Large intestine (tissue), 3 donors: ENCODE data around the gene MYL10. TPM values are rescaled to one million over a fixed set of nuclear protein-coding genes. Genes with fewer than 3 reads are reported as not detected.

Source experiments
- DNase-seq, 2 donors: peaks; one replicate each; pipeline versions ENCODE4 v3.0.0 to v3.0.0-alpha.2; 2013
- H3K27ac ChIP-seq: one replicate; pipeline ENCODE4 v1.5.1; 2013; ENCODE audit warnings: low read length
- H3K27me3 ChIP-seq: 2 replicates; pipeline ENCODE4 v1.6.1; 2013; ENCODE audit warnings: low read length; ENCODE audit not compliant: control insufficient read depth, insufficient read depth
- H3K36me3 ChIP-seq: 2 replicates; pipeline ENCODE4 v1.6.1; 2013; ENCODE audit warnings: low read length; ENCODE audit not compliant: control insufficient read depth, insufficient read depth
- H3K4me1 ChIP-seq: one replicate; pipeline ENCODE4 v1.6.1; 2013; ENCODE audit warnings: low read length; ENCODE audit not compliant: control insufficient read depth, insufficient read depth
- H3K4me3 ChIP-seq: one replicate; pipeline ENCODE4 v1.5.1; 2013; ENCODE audit warnings: low read length
- H3K9me3 ChIP-seq: one replicate; pipeline ENCODE4 v1.6.1; 2013; ENCODE audit warnings: mild to moderate bottlenecking, low read depth, low read length, moderate library complexity; ENCODE audit not compliant: control insufficient read depth
- WGBS: methylation state at CpG from one replicate; pipeline ENCODE4 v1.1.5; 2013; ENCODE audit warnings: low lambda C conversion rate; ENCODE audit not compliant: insufficient coverage; 5-methylcytosine and 5-hydroxymethylcytosine counted together
- polyA plus RNA-seq: library from polyadenylated mRNA; unstranded; fragments of 120-200 nt; gene quantifications from one replicate; pipeline ENCODE4 v1.2.1, GENCODE V29; 2013

The MYL10 gene
- polyA plus RNA-seq, 1 donor, result not detected

DNA sequence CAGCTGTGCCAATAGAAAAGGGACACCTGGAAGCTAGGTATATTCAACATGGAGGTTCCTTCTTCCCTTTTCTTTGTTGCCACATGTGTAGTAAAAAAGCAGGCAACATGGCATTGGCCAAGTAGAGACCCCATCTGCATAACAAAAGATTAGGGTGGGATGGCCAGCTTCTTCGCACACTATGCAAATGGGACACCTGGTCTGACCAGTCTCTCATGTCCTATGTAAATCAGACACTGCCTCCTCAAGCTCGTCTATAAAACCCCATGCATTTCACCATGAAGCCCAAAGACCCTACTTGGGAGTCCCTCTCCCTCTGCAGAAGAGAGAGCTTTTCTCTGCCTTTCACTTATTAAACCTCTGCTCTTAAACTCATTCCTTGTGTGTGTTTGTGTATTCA lies 53.9 kb downstream of the MYL10 start:
- Histone ChIP-seq H3K27ac (no peak overlapping the region), H3K4me1 (no peaks in the 10 kb centered on the region), H3K27me3 (no peaks in the 10 kb centered on the region), H3K36me3 (no peaks in the 10 kb centered on the region), H3K9me3 (peaks cover 3% of the 10 kb centered on the region), H3K4me3 (no peak overlapping the region)
- DNase-seq, result no peak
- WGBS, result no CpG with 5 or more reads among the region's 2 CpGs

GRCh38 chr7:101572156-101572555 lies 56.9 kb downstream of the MYL10 start:
- 100% methylated on average over 1 of the region's 2 CpGs for WGBS
- no peak for DNase-seq
- no peaks in the 10 kb centered on the region for H3K4me1 ChIP-seq
- H3K27me3 ChIP-seq, result no peaks in the 10 kb centered on the region
- no peaks in the 10 kb centered on the region for H3K36me3 ChIP-seq
- peaks cover 3% of the 10 kb centered on the region for H3K9me3 ChIP-seq
- no peak overlapping the region for H3K4me3 ChIP-seq
- H3K27ac ChIP-seq, result no peak overlapping the region

DNA sequence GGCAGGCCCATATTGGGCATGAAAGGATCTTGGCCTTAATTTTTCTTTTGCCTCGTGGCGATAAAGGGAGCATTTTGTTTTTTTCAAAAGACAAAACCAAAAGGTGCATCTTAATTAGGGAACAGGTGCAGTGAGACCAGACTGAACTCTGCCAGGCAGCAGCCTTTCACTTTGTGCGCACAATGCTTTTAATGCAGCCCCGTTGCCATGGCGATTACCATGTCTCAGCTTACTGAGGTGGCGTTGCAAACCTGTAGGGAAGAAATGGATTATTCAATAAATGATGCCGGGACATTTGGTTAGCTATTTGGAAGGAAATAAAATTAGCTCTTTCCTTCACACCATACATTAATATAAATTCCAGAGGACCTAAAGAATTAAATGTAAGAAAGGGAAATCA lies 61.9 kb downstream of the MYL10 start:
- no peak overlapping the region for H3K27ac ChIP-seq
- no peaks in the 10 kb centered on the region for H3K9me3 ChIP-seq
- no peak overlapping the region for H3K4me3 ChIP-seq
- 100% methylated on average over 1 of the region's 7 CpGs for WGBS
- no peaks in the 10 kb centered on the region for H3K36me3 ChIP-seq
- no peak for DNase-seq
- H3K4me1 ChIP-seq, result no peaks in the 10 kb centered on the region
- no peaks in the 10 kb centered on the region for H3K27me3 ChIP-seq

GRCh38 chr7:101565601-101566209 lies 63.4 kb downstream of the MYL10 start:
- H3K4me1 ChIP-seq, result no peaks in the 10 kb centered on the region
- H3K27ac ChIP-seq, result no peak overlapping the region
- H3K27me3 ChIP-seq, result no peaks in the 10 kb centered on the region
- no peak overlapping the region for H3K4me3 ChIP-seq
- DNase-seq, result no peak
- WGBS, result 88% methylated on average over 3 of the region's 8 CpGs
- no peaks in the 10 kb centered on the region for H3K36me3 ChIP-seq
- no peaks in the 10 kb centered on the region for H3K9me3 ChIP-seq

GRCh38 chr7:101564778-101565211 lies 64.3 kb downstream of the MYL10 start:
- no peaks in the 10 kb centered on the region for H3K27me3 ChIP-seq
- no peaks in the 10 kb centered on the region for H3K36me3 ChIP-seq
- H3K9me3 ChIP-seq, result no peaks in the 10 kb centered on the region
- H3K4me1 ChIP-seq, result no peaks in the 10 kb centered on the region
- H3K4me3 ChIP-seq, result no peak overlapping the region
- no peak overlapping the region for H3K27ac ChIP-seq
- WGBS, result no CpG with 5 or more reads among the region's 16 CpGs
- peak in 1 of 2 donors; percentile 20 for DNase-seq

GRCh38 chr7:101563943-101564777 lies 64.9 kb downstream of the MYL10 start:
- whole genome bisulfite sequencing, result no CpG with 5 or more reads among the region's 23 CpGs
- no peak overlapping the region for H3K4me3 ChIP-seq

More at GRCh38 chr7:101563943-101564777, 64.9 kb downstream of the MYL10 start:
- H3K36me3 ChIP-seq, result no peaks in the 10 kb centered on the region
- no peak overlapping the region for H3K27ac ChIP-seq
- no peaks in the 10 kb centered on the region for H3K27me3 ChIP-seq
- DNase-seq, result no peak
- H3K4me1 ChIP-seq, result no peaks in the 10 kb centered on the region
- H3K9me3 ChIP-seq, result no peaks in the 10 kb centered on the region

Other genes starting within 250 kb of the MYL10 start
- gene CUX1, start 188.3 kb upstream of the MYL10 start, polyA plus RNA-seq, result 72.9 TPM